Duodenal mucosa (tissue), 2 donors: Measurements from ENCODE around the gene ASF1B.

Experiments
- H3K27ac ChIP-seq: one replicate; pipeline ENCODE4 v1.7.0; 2013; ENCODE audit warnings: low read depth, low read length
- H3K27me3 ChIP-seq, 2 donors: one replicate each; pipeline ENCODE4 v1.7.0; 2013; ENCODE audit warnings: low read length in 2 of 2, control low read depth in 1 of 2; ENCODE audit not compliant: insufficient read depth in 2 of 2, control insufficient read depth in 1 of 2
- H3K36me3 ChIP-seq, 2 donors: one replicate each; pipeline ENCODE4 v1.7.0; 2013; ENCODE audit warnings: low read length in 2 of 2, control low read depth in 1 of 2; ENCODE audit not compliant: insufficient read depth in 2 of 2, control insufficient read depth in 1 of 2
- H3K4me1 ChIP-seq, 2 donors: one replicate each; pipeline ENCODE4 v1.7.0; 2013; ENCODE audit warnings: low read length in 2 of 2, control low read depth in 1 of 2; ENCODE audit not compliant: insufficient read depth in 2 of 2, control insufficient read depth in 1 of 2
- H3K4me3 ChIP-seq, 2 donors: one replicate each; pipeline ENCODE4 v1.7.0; 2013; ENCODE audit warnings: low read length in 2 of 2, low read depth in 1 of 2
- H3K9ac ChIP-seq, 2 donors: one replicate each; pipeline ENCODE4 v1.7.0; 2013; ENCODE audit warnings: low read length in 2 of 2, low read depth in 1 of 2
- H3K9me3 ChIP-seq, 2 donors: one replicate each; pipeline ENCODE4 v1.7.0; 2013; ENCODE audit warnings: low read length in 2 of 2, control low read depth in 1 of 2; ENCODE audit not compliant: control insufficient read depth in 1 of 2

Gene ASF1B

GRCh38 chr19:14168993-14169392, 32.6 kb upstream of the ASF1B start:
- H3K4me3 ChIP-seq, result no peak overlapping the region
- no peaks in the 10 kb centered on the region for H3K9me3 ChIP-seq
- H3K4me1 ChIP-seq, result peaks cover 0 to 6% of the 10 kb centered on the region in 2 donors
- no peak overlapping the region for H3K9ac ChIP-seq
- peaks cover 0 to 33% of the 10 kb centered on the region in 2 donors for H3K36me3 ChIP-seq
- no peak overlapping the region for H3K27ac ChIP-seq
- H3K27me3 ChIP-seq, result no peaks in the 10 kb centered on the region

- no peak overlapping the region for H3K9ac ChIP-seq
- H3K27ac ChIP-seq, result no peak overlapping the region
- peaks cover 0 to 31% of the 10 kb centered on the region in 2 donors for H3K36me3 ChIP-seq
- peaks cover 0 to 6% of the 10 kb centered on the region in 2 donors for H3K4me1 ChIP-seq
- no peak overlapping the region for H3K4me3 ChIP-seq
- no peaks in the 10 kb centered on the region for H3K9me3 ChIP-seq
- no peaks in the 10 kb centered on the region for H3K27me3 ChIP-seq
Observed at GRCh38 chr19:14168259-14168972, 32.0 kb upstream of the ASF1B start.

- H3K4me1 ChIP-seq, result peaks cover 0 to 6% of the 10 kb centered on the region in 2 donors
- no peak overlapping the region for H3K9ac ChIP-seq
- no peak overlapping the region for H3K4me3 ChIP-seq
- H3K9me3 ChIP-seq, result no peaks in the 10 kb centered on the region
- H3K27me3 ChIP-seq, result no peaks in the 10 kb centered on the region
- peaks cover 0 to 34% of the 10 kb centered on the region in 2 donors for H3K36me3 ChIP-seq
- no peak overlapping the region for H3K27ac ChIP-seq
Observed at GRCh38 chr19:14167576-14168138, 31.3 kb upstream of the ASF1B start.

- Histone ChIP-seq H3K4me1 (peaks cover 0 to 6% of the 10 kb centered on the region in 2 donors), H3K27ac (no peak overlapping the region), H3K27me3 (no peaks in the 10 kb centered on the region), H3K4me3 (peak overlapping the region in 1 of 2 donors; percentile 43), H3K36me3 (peaks cover 0 to 33% of the 10 kb centered on the region in 2 donors), H3K9me3 (no peaks in the 10 kb centered on the region), H3K9ac (no peak overlapping the region)
Observed at GRCh38 chr19:14166999-14167575, 30.7 kb upstream of the ASF1B start.

GRCh38 chr19:14165990-14166830, 29.8 kb upstream of the ASF1B start:
- Histone ChIP-seq H3K9ac (no peak overlapping the region), H3K27ac (no peak overlapping the region), H3K4me1 (peaks cover 0 to 6% of the 10 kb centered on the region in 2 donors), H3K36me3 (peaks cover 0 to 27% of the 10 kb centered on the region in 2 donors), H3K9me3 (no peaks in the 10 kb centered on the region), H3K27me3 (no peaks in the 10 kb centered on the region), H3K4me3 (peak overlapping the region in 1 of 2 donors; percentile 43)

GRCh38 chr19:14164724-14165493, 28.5 kb upstream of the ASF1B start:
- Histone ChIP-seq H3K36me3 (peaks cover 0 to 15% of the 10 kb centered on the region in 2 donors), H3K4me1 (peaks cover 0 to 6% of the 10 kb centered on the region in 2 donors), H3K9me3 (no peaks in the 10 kb centered on the region), H3K27ac (no peak overlapping the region), H3K4me3 (no peak overlapping the region), H3K27me3 (no peaks in the 10 kb centered on the region), H3K9ac (no peak overlapping the region)

- Histone ChIP-seq H3K36me3 (peaks cover 0 to 14% of the 10 kb centered on the region in 2 donors), H3K4me3 (no peak overlapping the region), H3K9ac (no peak overlapping the region), H3K27ac (no peak overlapping the region), H3K4me1 (peaks cover 0 to 6% of the 10 kb centered on the region in 2 donors), H3K9me3 (no peaks in the 10 kb centered on the region), H3K27me3 (no peaks in the 10 kb centered on the region)
Observed at GRCh38 chr19:14164082-14164481, 27.7 kb upstream of the ASF1B start.

- Histone ChIP-seq H3K27ac (no peak overlapping the region), H3K36me3 (peaks cover 0 to 23% of the 10 kb centered on the region in 2 donors)
Observed at GRCh38 chr19:14162871-14163297, 26.5 kb upstream of the ASF1B start.

GRCh38 chr19:14161305-14161704, 24.9 kb upstream of the ASF1B start:
- H3K4me3 ChIP-seq, result no peak overlapping the region
- no peaks in the 10 kb centered on the region for H3K27me3 ChIP-seq
- no peak overlapping the region for H3K27ac ChIP-seq
- H3K9me3 ChIP-seq, result no peaks in the 10 kb centered on the region
- H3K36me3 ChIP-seq, result peaks cover 3 to 36% of the 10 kb centered on the region in 2 donors
- no peaks in the 10 kb centered on the region for H3K4me1 ChIP-seq
- no peak overlapping the region for H3K9ac ChIP-seq

More at GRCh38 chr19:14162871-14163297, 26.5 kb upstream of the ASF1B start:
- H3K9ac ChIP-seq, result no peak overlapping the region
- H3K9me3 ChIP-seq, result no peaks in the 10 kb centered on the region
- no peaks in the 10 kb centered on the region for H3K27me3 ChIP-seq
- peaks cover 0 to 6% of the 10 kb centered on the region in 2 donors for H3K4me1 ChIP-seq
- H3K4me3 ChIP-seq, result no peak overlapping the region
